Upper lobe of left lung (tissue), 6 donors: Measurements from ENCODE around the gene CEP162. TPM values are rescaled to one million over a fixed set of nuclear protein-coding genes. Genes with fewer than 3 reads are reported as not detected.
"Not testable (repeated sequence)": the region's sequence is repeated elsewhere in the genome, so short reads cannot be mapped to it uniquely, and the experiment has no call there.

ENCODE experiments used
- ATAC-seq, 2 donors: fragments of 200-7000 bp; cut with Tn5 transposase; one replicate each; pipeline ENCODE4 v1.9.1; 2022; ENCODE audit warnings: mild to moderate bottlenecking in 2 of 2, moderate library complexity in 2 of 2; ENCODE audit not compliant: low FRiP score in 2 of 2
- DNase-seq, 2 donors: peaks; one replicate each; pipeline ENCODE4 v3.0.0-alpha.2; 2019 to 2020
- H3K27ac ChIP-seq, 4 donors: fragments of 200-600 bp; sonication (generic); one replicate each; pipeline ENCODE4 v1.5.1; 2016 to 2019
- H3K27me3 ChIP-seq, 4 donors: fragments of 200-600 bp; sonication (generic); one replicate each; pipeline ENCODE4 v1.5.1; 2017 to 2019
- H3K36me3 ChIP-seq, 4 donors: fragments of 200-600 bp; sonication (generic); one replicate each; pipeline ENCODE4 v1.5.1; 2016 to 2019
- H3K4me1 ChIP-seq, 4 donors: fragments of 200-600 bp; sonication (generic); one replicate each; pipeline ENCODE4 v1.5.1; 2018 to 2019
- H3K4me3 ChIP-seq, 4 donors: fragments of 200-600 bp; sonication (generic); one replicate each; pipeline ENCODE4 v1.5.1; 2017 to 2019; ENCODE audit warnings: mild to moderate bottlenecking in 2 of 4, moderate library complexity in 1 of 4
- H3K9me3 ChIP-seq, 4 donors: fragments of 200-600 bp; sonication (generic); one replicate each; pipeline ENCODE4 v1.5.1; 2018 to 2019
- CTCF ChIP-seq, 6 experiments: fragments of 450-650 bp in 4 of 6; fragments of 200-600 bp in 2 of 6; sonication (generic) in 2 of 6; IDR thresholded peaks; one replicate each; pipeline ENCODE4 v1.5.1; 2016 to 2019; ENCODE audit warnings: antibody characterized with exemption in 6 of 6
- EP300 ChIP-seq, 4 donors: sonication (generic); formaldehyde crosslinking; IDR thresholded peaks; one replicate each; pipeline ENCODE4 v1.5.1; 2017; ENCODE audit warnings: antibody characterized with exemption in 4 of 4, control low read depth in 2 of 4
- POLR2A ChIP-seq, 4 donors: fragments of 450-650 bp; IDR thresholded peaks; one replicate each; pipeline ENCODE4 v1.5.1; 2016 to 2017; ENCODE audit warnings: antibody characterized with exemption in 4 of 4, mild to moderate bottlenecking in 2 of 4
- POLR2AphosphoS5 ChIP-seq, 2 donors: sonication (generic); formaldehyde crosslinking; IDR thresholded peaks; one replicate each; pipeline ENCODE4 v1.5.1; 2017; ENCODE audit warnings: antibody characterized with exemption in 2 of 2
- WGBS, 2 donors: methylation state at CpG; one replicate each; pipeline ENCODE4 v1.1.5; 2017 to 2018; 5-methylcytosine and 5-hydroxymethylcytosine counted together
- total RNA-seq, 6 donors: library from RNA; depleted of rRNA in 4 of 6; stranded (reverse); fragments of >200 nt in 4 of 6; gene quantifications; one replicate each; pipeline versions ENCODE4 v1.1.0 to v1.2.1, GENCODE V29; 2016 to 2021
- donor health status: DM: no; HTN: no; CAD: no; lungs with moderate emphysema.
- donor health status: DM: no; HTN: yes; CAD: no; lungs with severe emphysema.

The CEP162 gene
- total RNA-seq, 6 donors from 2014 or later: 4.6 to 27.6 (median 11.4) TPM

- ATAC-seq (no peak), DNase-seq (no peak)
- WGBS, 2 donors: 82 to 91% methylated on average over 2 of the region's 2 CpGs
- TF ChIP-seq EP300 (IDR thresholded peaks at IDR 0.05) (no peak), POLR2A (IDR thresholded peaks at IDR 0.05) (no peak), POLR2AphosphoS5 (IDR thresholded peaks at IDR 0.05) (no peak), CTCF (IDR thresholded peaks at IDR 0.05) (no peak)
- no peaks in the 10 kb centered on the region for H3K9me3 ChIP-seq
- peaks cover 12 to 68% (median 35%) of the 10 kb centered on the region in 4 donors for H3K36me3 ChIP-seq
- no peaks in the 10 kb centered on the region for H3K4me1 ChIP-seq
- no peak overlapping the region for H3K27ac ChIP-seq
- no peak overlapping the region for H3K4me3 ChIP-seq
- H3K27me3 ChIP-seq: no peaks in the 10 kb centered on the region
Observed at GRCh38 chr6:84193114-84193708, 34.2 kb downstream of the CEP162 start.

- no peaks in the 10 kb centered on the region for H3K27me3 ChIP-seq
- TF ChIP-seq CTCF (IDR thresholded peaks at IDR 0.05): no peak
- no peak for TF ChIP-seq POLR2AphosphoS5 (IDR thresholded peaks at IDR 0.05)
- TF ChIP-seq POLR2A (IDR thresholded peaks at IDR 0.05): no peak
- TF ChIP-seq EP300 (IDR thresholded peaks at IDR 0.05): no peak
Observed at GRCh38 chr6:84191802-84192201, 35.6 kb downstream of the CEP162 start.

GRCh38 chr6:84189356-84189755, 38.1 kb downstream of the CEP162 start:
- H3K27ac ChIP-seq, H3K27me3 ChIP-seq, ATAC-seq, H3K4me3 ChIP-seq, H3K9me3 ChIP-seq, H3K4me1 ChIP-seq: not testable (repeated sequence)
- peak in 1 of 2 donors; percentile 67 for DNase-seq
- 97% methylated on average over 21 of the region's 25 CpGs; no CpG with 5 or more reads in 1 of the 2 donors for WGBS, 2 donors
- H3K36me3 ChIP-seq: peaks cover 4 to 51% (median 32%) of the 10 kb centered on the region in 4 donors

More at GRCh38 chr6:84191802-84192201, 35.6 kb downstream of the CEP162 start:
- no peak overlapping the region for H3K4me3 ChIP-seq
- ATAC-seq (no peak), DNase-seq (no peak)
- peaks cover 12 to 58% (median 35%) of the 10 kb centered on the region in 4 donors for H3K36me3 ChIP-seq
- no peaks in the 10 kb centered on the region for H3K9me3 ChIP-seq
- 90 to 96% methylated on average over 2 of the region's 2 CpGs for WGBS, 2 donors
- H3K27ac ChIP-seq: no peak overlapping the region
- H3K4me1 ChIP-seq: no peaks in the 10 kb centered on the region

DNA sequence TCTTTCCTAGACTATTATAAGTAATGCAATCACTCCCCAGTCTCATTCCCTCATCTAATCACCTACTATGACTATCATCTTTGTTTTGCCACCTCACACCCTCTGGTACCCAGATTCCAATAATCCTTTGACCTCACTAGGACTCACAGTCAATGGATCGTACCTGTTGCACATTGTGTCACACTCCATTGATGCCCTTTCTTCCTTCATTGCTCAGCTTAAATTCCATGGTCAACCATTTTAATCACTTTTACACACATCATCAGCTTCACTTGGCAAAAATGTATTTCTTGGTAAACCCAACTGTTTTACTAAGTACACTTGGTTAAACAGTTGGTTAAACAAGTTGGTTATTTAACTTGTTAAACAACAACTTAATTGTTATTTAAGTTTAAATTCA, 44.0 kb downstream of the CEP162 start:
- Histone ChIP-seq H3K27me3 (no peaks in the 10 kb centered on the region), H3K27ac (no peak overlapping the region), H3K4me1 (no peaks in the 10 kb centered on the region), H3K9me3 (no peaks in the 10 kb centered on the region), H3K4me3 (no peak overlapping the region), H3K36me3 (peaks cover 0 to 13% (median 5%) of the 10 kb centered on the region in 4 donors)
- DNase-seq (no peak), ATAC-seq (no peak)
- TF ChIP-seq CTCF (IDR thresholded peaks at IDR 0.05) (no peak), POLR2A (IDR thresholded peaks at IDR 0.05) (no peak), POLR2AphosphoS5 (IDR thresholded peaks at IDR 0.05) (no peak), EP300 (IDR thresholded peaks at IDR 0.05) (no peak)
- WGBS, 2 donors: 93 to 100% methylated on average over 1 of the region's 1 CpG

- no peak overlapping the region for H3K27ac ChIP-seq
- no peaks in the 10 kb centered on the region for H3K27me3 ChIP-seq
- ATAC-seq (no peak), DNase-seq (no peak)
- WGBS, 2 donors: 79 to 81% methylated on average over 1 of the region's 1 CpG
- H3K4me3 ChIP-seq: no peak overlapping the region
- H3K9me3 ChIP-seq: no peaks in the 10 kb centered on the region
- peaks cover 0 to 13% (median 5%) of the 10 kb centered on the region in 4 donors for H3K36me3 ChIP-seq
- no peak for TF ChIP-seq POLR2A (IDR thresholded peaks at IDR 0.05)
- no peak for TF ChIP-seq CTCF (IDR thresholded peaks at IDR 0.05)
- no peaks in the 10 kb centered on the region for H3K4me1 ChIP-seq
Observed at GRCh38 chr6:84182001-84182400, 45.4 kb downstream of the CEP162 start.
